ENCODE results near the gene RUVBL1. TPM values are rescaled to one million over a fixed set of nuclear protein-coding genes. Genes with fewer than 3 reads are reported as not detected.

Gene RUVBL1
- polyA plus RNA-seq, 1 donor (not counting 4 experiments of a cell fraction or from before 2014, with no cell fraction given) = 94.8 TPM

DNA sequence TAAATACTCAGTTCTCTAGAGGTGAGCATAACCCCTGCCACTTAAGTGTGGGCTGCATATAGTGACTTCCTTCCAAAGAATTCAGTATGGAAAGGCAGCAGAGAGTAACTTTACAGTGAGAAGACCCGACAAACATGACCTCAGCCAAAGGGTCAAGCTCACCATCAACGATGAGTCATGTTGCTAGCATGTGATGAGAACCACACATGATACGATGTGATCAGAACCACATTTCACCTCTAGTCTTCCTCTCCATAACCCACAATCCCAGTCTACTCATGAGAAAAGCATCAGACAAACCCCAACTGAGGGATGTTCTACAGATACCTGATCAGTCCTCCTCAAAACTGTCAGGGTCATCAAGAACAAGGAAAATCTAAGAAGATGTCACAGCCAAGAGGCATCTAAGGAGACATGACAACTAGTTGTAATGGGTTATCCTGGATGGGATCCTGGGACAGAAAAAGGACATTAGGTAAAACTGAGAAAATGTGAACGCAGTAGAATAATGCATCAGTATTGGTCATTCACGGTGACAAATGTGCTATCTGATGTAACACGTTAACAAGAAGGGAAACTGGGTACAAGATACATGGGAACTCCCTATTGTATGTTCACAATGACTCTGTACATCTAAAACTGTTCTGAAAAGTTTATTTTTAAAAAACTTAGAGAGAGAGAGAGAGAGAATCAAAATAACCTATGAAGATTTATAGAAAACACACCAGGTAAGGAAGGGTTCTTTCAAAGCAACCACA is 43.1 kb downstream of the RUVBL1 start:
- Histone ChIP-seq H3K9ac (ENCODE audit: control insufficient read depth, extremely low read depth, insufficient read depth, low read length) (no peak overlapping the region), H3K9me3 (ENCODE audit: control insufficient read depth, low read depth, low read length) (no peaks in the 10 kb centered on the region), H3K79me2 (ENCODE audit: control insufficient read depth, insufficient read depth, low read length) (no peaks in the 10 kb centered on the region), H3K4me3 (ENCODE audit: control insufficient read depth in 2 of 3, extremely low read depth in 1 of 3, insufficient read depth in 2 of 3, low read depth in 1 of 3, low read length in 3 of 3) (no peak overlapping the region), H2AFZ (ENCODE audit: control insufficient read depth, low read length) (no peak overlapping the region), H3K4me1 (ENCODE audit: control insufficient read depth, extremely low read depth, insufficient read depth, low read length) (peaks cover 13% of the 10 kb centered on the region), H4K20me1 (ENCODE audit: control insufficient read depth, extremely low read depth, insufficient read depth, low read length) (no peaks in the 10 kb centered on the region), H3K4me2 (ENCODE audit: control insufficient read depth, extremely low read depth, insufficient read depth, low read depth, low read length) (no peak overlapping the region), H3K27me3 (ENCODE audit: control insufficient read depth, extremely low read depth, insufficient read depth, low read length) (no peaks in the 10 kb centered on the region), H3K9me1 (ENCODE audit: control insufficient read depth, extremely low read depth, insufficient read depth, low read length) (no peaks in the 10 kb centered on the region), H3K36me3 (ENCODE audit: control insufficient read depth in 2 of 2, extremely low read depth in 1 of 2, insufficient read depth in 2 of 2, low read length in 2 of 2) (peaks cover 31 to 56% of the 10 kb centered on the region in 2 experiments), H3K27ac (ENCODE audit: control insufficient read depth, insufficient read depth, low read length) (no peak overlapping the region)
- TF ChIP-seq EZH2 (IDR thresholded peaks at IDR 0.05; ENCODE audit: low read length) = no peak
- TF ChIP-seq, protein P1, sequence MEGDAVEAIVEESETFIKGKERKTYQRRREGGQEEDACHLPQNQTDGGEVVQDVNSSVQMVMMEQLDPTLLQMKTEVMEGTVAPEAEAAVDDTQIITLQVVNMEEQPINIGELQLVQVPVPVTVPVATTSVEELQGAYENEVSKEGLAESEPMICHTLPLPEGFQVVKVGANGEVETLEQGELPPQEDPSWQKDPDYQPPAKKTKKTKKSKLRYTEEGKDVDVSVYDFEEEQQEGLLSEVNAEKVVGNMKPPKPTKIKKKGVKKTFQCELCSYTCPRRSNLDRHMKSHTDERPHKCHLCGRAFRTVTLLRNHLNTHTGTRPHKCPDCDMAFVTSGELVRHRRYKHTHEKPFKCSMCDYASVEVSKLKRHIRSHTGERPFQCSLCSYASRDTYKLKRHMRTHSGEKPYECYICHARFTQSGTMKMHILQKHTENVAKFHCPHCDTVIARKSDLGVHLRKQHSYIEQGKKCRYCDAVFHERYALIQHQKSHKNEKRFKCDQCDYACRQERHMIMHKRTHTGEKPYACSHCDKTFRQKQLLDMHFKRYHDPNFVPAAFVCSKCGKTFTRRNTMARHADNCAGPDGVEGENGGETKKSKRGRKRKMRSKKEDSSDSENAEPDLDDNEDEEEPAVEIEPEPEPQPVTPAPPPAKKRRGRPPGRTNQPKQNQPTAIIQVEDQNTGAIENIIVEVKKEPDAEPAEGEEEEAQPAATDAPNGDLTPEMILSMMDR (optimal IDR thresholded peaks at IDR 0.05 in 1 of 3, IDR thresholded peaks at IDR 0.05 in 1 of 3, conservative IDR thresholded peaks at IDR 0.05 in 1 of 3; ENCODE audit: extremely low read depth in 1 of 3, insufficient read depth in 2 of 3, low read length in 3 of 3) = no peak
- dilution Hi-C loops (cut with MboI; ENCODE audit: extremely low pct_ligation_motif_present, low sequenced_read_pairs) = no loop called here
- FAIRE-seq (peak; percentile 41), DNase-seq (ENCODE audit: low read depth, low spot score) (no peak)

DNA sequence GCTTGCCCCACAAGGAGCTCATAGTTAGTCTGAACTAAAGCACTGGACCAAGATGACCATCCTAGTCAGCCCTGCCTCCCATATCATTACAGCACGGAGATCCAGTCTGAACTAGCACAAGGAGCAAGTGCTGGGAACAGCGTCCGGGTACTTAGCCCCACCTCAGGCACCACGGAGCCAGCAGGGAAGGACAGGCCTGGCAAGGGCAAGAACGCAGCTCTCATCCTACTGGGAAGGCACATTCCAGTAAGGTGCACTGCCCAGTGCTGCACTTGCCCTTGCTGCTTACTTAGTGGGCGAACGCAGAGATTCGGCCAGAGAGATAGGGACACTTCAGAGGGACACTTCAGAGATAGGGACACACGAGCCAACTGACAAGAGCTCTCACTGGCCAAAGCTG is 43.8 kb downstream of the RUVBL1 start:
- H3K27ac ChIP-seq (ENCODE audit: control insufficient read depth, insufficient read depth, low read length) = no peak overlapping the region
- FAIRE-seq (no peak), DNase-seq (ENCODE audit: low read depth, low spot score) (no peak)
- H3K27me3 ChIP-seq (ENCODE audit: control insufficient read depth, extremely low read depth, insufficient read depth, low read length) = no peaks in the 10 kb centered on the region
- H3K4me1 ChIP-seq (ENCODE audit: control insufficient read depth, extremely low read depth, insufficient read depth, low read length) = peaks cover 20% of the 10 kb centered on the region
- TF ChIP-seq, protein P1 (optimal IDR thresholded peaks at IDR 0.05 in 1 of 3, IDR thresholded peaks at IDR 0.05 in 1 of 3, conservative IDR thresholded peaks at IDR 0.05 in 1 of 3; ENCODE audit: extremely low read depth in 1 of 3, insufficient read depth in 2 of 3, low read length in 3 of 3) = no peak
- no peak for TF ChIP-seq EZH2 (IDR thresholded peaks at IDR 0.05; ENCODE audit: low read length)
- H2AFZ ChIP-seq (ENCODE audit: control insufficient read depth, low read length) = no peak overlapping the region
- H3K9me3 ChIP-seq (ENCODE audit: control insufficient read depth, low read depth, low read length) = no peaks in the 10 kb centered on the region
- H3K4me3 ChIP-seq (ENCODE audit: control insufficient read depth in 2 of 3, extremely low read depth in 1 of 3, insufficient read depth in 2 of 3, low read depth in 1 of 3, low read length in 3 of 3) = no peak overlapping the region
- H4K20me1 ChIP-seq (ENCODE audit: control insufficient read depth, extremely low read depth, insufficient read depth, low read length) = no peaks in the 10 kb centered on the region
- no peaks in the 10 kb centered on the region for H3K9me1 ChIP-seq (ENCODE audit: control insufficient read depth, extremely low read depth, insufficient read depth, low read length)
- H3K9ac ChIP-seq (ENCODE audit: control insufficient read depth, extremely low read depth, insufficient read depth, low read length) = no peak overlapping the region
- H3K36me3 ChIP-seq (ENCODE audit: control insufficient read depth in 2 of 2, extremely low read depth in 1 of 2, insufficient read depth in 2 of 2, low read length in 2 of 2) = peaks cover 31 to 50% of the 10 kb centered on the region in 2 experiments
- H3K4me2 ChIP-seq (ENCODE audit: control insufficient read depth, extremely low read depth, insufficient read depth, low read depth, low read length) = no peak overlapping the region
- H3K79me2 ChIP-seq (ENCODE audit: control insufficient read depth, insufficient read depth, low read length) = no peaks in the 10 kb centered on the region
- dilution Hi-C loops (cut with MboI; ENCODE audit: extremely low pct_ligation_motif_present, low sequenced_read_pairs) = no loop called here
